ENCODE data around the gene RANBP17.

- TF ChIP-seq, protein P1, sequence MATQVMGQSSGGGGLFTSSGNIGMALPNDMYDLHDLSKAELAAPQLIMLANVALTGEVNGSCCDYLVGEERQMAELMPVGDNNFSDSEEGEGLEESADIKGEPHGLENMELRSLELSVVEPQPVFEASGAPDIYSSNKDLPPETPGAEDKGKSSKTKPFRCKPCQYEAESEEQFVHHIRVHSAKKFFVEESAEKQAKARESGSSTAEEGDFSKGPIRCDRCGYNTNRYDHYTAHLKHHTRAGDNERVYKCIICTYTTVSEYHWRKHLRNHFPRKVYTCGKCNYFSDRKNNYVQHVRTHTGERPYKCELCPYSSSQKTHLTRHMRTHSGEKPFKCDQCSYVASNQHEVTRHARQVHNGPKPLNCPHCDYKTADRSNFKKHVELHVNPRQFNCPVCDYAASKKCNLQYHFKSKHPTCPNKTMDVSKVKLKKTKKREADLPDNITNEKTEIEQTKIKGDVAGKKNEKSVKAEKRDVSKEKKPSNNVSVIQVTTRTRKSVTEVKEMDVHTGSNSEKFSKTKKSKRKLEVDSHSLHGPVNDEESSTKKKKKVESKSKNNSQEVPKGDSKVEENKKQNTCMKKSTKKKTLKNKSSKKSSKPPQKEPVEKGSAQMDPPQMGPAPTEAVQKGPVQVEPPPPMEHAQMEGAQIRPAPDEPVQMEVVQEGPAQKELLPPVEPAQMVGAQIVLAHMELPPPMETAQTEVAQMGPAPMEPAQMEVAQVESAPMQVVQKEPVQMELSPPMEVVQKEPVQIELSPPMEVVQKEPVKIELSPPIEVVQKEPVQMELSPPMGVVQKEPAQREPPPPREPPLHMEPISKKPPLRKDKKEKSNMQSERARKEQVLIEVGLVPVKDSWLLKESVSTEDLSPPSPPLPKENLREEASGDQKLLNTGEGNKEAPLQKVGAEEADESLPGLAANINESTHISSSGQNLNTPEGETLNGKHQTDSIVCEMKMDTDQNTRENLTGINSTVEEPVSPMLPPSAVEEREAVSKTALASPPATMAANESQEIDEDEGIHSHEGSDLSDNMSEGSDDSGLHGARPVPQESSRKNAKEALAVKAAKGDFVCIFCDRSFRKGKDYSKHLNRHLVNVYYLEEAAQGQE (IDR thresholded peaks at IDR 0.05; ENCODE audit: insufficient replicate concordance, low read depth) = no peak
- no peak for TF ChIP-seq CTCF (IDR thresholded peaks at IDR 0.05; ENCODE audit: insufficient read depth, low read length)
Observed at GRCh38 chr5:171128136-171128535, 266.3 kb downstream of the RANBP17 start.

Data from HL-60 (cell line).